H1 (cell line): Measurements from ENCODE around the gene ANO6.

Experiments
- CEBPB ChIP-seq: IDR thresholded peaks from 2 replicates; pipeline ENCODE4 v1.6.1; 2012; ENCODE audit warnings: low read depth, low read length
- CTCF ChIP-seq, 3 experiments: IDR thresholded peaks; 1 replicate in 2 of 3; 2 replicates in 1 of 3; pipeline versions ENCODE4 v1.5.1 to v1.6.1; 2011; ENCODE audit warnings: low read length in 3 of 3, mild to moderate bottlenecking in 3 of 3, inconsistent platforms in 2 of 3, low read depth in 1 of 3, moderate library complexity in 1 of 3; ENCODE audit not compliant: insufficient read depth in 1 of 3; ENCODE audit errors: control extremely low read depth in 1 of 3
- E2F6 ChIP-seq: IDR thresholded peaks from 2 replicates; pipeline ENCODE4 v1.6.1; 2012; ENCODE audit warnings: inconsistent platforms
- EGR1 ChIP-seq: IDR thresholded peaks from 2 replicates; pipeline ENCODE4 v1.6.1; 2011; ENCODE audit warnings: low read depth, low read length, borderline replicate concordance
- EP300 ChIP-seq, 2 experiments: IDR thresholded peaks; 1 replicate in 1 of 2; 2 replicates in 1 of 2; pipeline ENCODE4 v1.6.1; 2011 to 2012; ENCODE audit warnings: low read depth in 2 of 2, low read length in 2 of 2, mild to moderate bottlenecking in 2 of 2, borderline replicate concordance in 1 of 2, inconsistent platforms in 1 of 2, moderate library complexity in 1 of 2
- EZH2 ChIP-seq: fragments of 200-600 bp; sonication (generic); IDR thresholded peaks from 2 replicates; pipeline ENCODE4 v1.7.1; 2012; ENCODE audit warnings: low read depth, mild to moderate bottlenecking, moderate library complexity, low read length, inconsistent platforms; ENCODE audit not compliant: severe bottlenecking
- JUN ChIP-seq: IDR thresholded peaks from 2 replicates; pipeline ENCODE4 v1.6.1; 2011; ENCODE audit warnings: low read depth, mild to moderate bottlenecking, improper control_type of control experiment, low read length
- KDM1A ChIP-seq: fragments of 200-600, 300-600 bp; sonication (generic); IDR thresholded peaks from 2 replicates; pipeline ENCODE4 v1.7.1; 2016; ENCODE audit warnings: mild to moderate bottlenecking, low read length, borderline replicate concordance
- POLR2A ChIP-seq, 2 experiments: IDR thresholded peaks; 1 replicate in 1 of 2; 2 replicates in 1 of 2; pipeline ENCODE4 v1.6.1; 2011; ENCODE audit warnings: low read depth in 2 of 2, low read length in 2 of 2, mild to moderate bottlenecking in 2 of 2; ENCODE audit errors: control extremely low read depth in 1 of 2
- POLR2AphosphoS5 ChIP-seq: IDR thresholded peaks from 2 replicates; pipeline ENCODE4 v1.6.1; 2011; ENCODE audit warnings: low read depth, low read length
- POU5F1 ChIP-seq: IDR thresholded peaks from 2 replicates; pipeline ENCODE4 v1.6.1; 2011; ENCODE audit warnings: low read depth, mild to moderate bottlenecking, low read length, moderate library complexity
- TCF12 ChIP-seq: IDR thresholded peaks from 2 replicates; pipeline ENCODE4 v1.6.1; 2011; ENCODE audit warnings: low read depth, mild to moderate bottlenecking, low read length
- USF2 ChIP-seq: IDR thresholded peaks from 2 replicates; pipeline ENCODE4 v1.6.1; 2011; ENCODE audit warnings: low read length, improper control_type of control experiment
- YY1 ChIP-seq: IDR thresholded peaks from 2 replicates; pipeline ENCODE4 v1.6.1; 2011; ENCODE audit warnings: low read depth, mild to moderate bottlenecking, low read length

GRCh38 chr12:45475594-45475993 lies 259.7 kb downstream of the ANO6 start:
- TF ChIP-seq CTCF (IDR thresholded peaks at IDR 0.05; ENCODE audit: control extremely low read depth in 1 of 3, insufficient read depth in 1 of 3, low read depth in 1 of 3, low read length in 3 of 3) (no peak), EGR1 (no peak), KDM1A (no peak), EZH2 (no peak), E2F6 (no peak), POLR2AphosphoS5 (no peak), POLR2A (IDR thresholded peaks at IDR 0.05; ENCODE audit: control extremely low read depth in 1 of 2, low read depth in 2 of 2, low read length in 2 of 2) (no peak), USF2 (no peak), CEBPB (no peak), POU5F1 (no peak), EP300 (IDR thresholded peaks at IDR 0.05; ENCODE audit: borderline replicate concordance in 1 of 2, low read depth in 2 of 2, low read length in 2 of 2) (no peak), YY1 (no peak), JUN (no peak), TCF12 (no peak)
